OCI-LY3 (cell line): ENCODE results near the gene BEX3.

ENCODE experiments used
- CTCF ChIP-seq: fragments of 200-600, 300-600 bp; sonication (generic); IDR thresholded peaks from 2 replicates; pipeline ENCODE4 v1.5.1; 2014; ENCODE audit warnings: antibody characterized with exemption, low read length, low read depth
- EZH2phosphoT487 ChIP-seq: fragments of 200-600 bp; shearing (Covaris generic); IDR thresholded peaks from 2 replicates; pipeline ENCODE4 v1.6.1; 2018; ENCODE audit warnings: antibody characterized with exemption, mixed run types, low read depth

GRCh38 chrX:103404231-103405008 lies 28.1 kb downstream of the BEX3 start:
- TF ChIP-seq CTCF (no peak), EZH2phosphoT487 (no peak)
